ENCODE measurements around the gene FGFR3. TPM values are rescaled to one million over a fixed set of nuclear protein-coding genes. Genes with fewer than 3 reads are reported as not detected.

Gene FGFR3
- polyA plus RNA-seq, 1 of the 3 experiments (the other 2 are of a cell fraction), result 1.1 TPM

DNA sequence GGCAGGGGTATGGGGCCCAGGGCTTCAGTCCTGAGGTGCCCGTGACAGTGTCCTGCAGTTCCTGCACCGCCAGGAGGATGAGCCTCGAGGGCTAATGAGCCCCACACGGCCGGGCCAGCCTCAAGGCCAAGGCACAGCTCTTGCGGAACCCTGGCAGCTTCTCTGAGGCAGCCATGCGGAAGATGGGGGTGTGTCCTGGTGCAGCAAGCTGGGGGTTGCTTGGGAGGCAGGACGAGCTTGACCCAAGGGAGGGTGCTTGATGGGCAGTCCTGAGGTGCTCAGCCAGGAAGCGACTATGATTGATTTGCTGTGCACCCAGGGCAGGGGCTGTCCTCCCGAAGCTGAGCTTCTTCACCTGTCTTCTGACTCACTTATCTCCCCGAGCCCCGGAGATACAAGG lies 9.1 kb upstream of the FGFR3 start:
- no peak overlapping the region for H2AFZ ChIP-seq (ENCODE audit: low read depth)
- H4K20me1 ChIP-seq (ENCODE audit: insufficient read depth), result no peaks in the 10 kb centered on the region
- H3K4me1 ChIP-seq (ENCODE audit: control insufficient read depth in 1 of 2, insufficient read depth in 2 of 2, low read depth in 1 of 2, low read length in 1 of 2), result peaks cover 0 to 14% of the 10 kb centered on the region in 2 experiments; a peak in 1 of 4 replicates
- H3K4me2 ChIP-seq, result no peak overlapping the region
- ChIA-PET POLR2A (no interaction called here), CTCF (interaction anchor here (1.0 to 5.0 kb wide), 8 partner anchors 10 to 116 kb away, joined by 3 to 29 read pairs (median 10); partner anchors contain the start of gene FGFR3)
- H3K4me3 ChIP-seq (ENCODE audit: low read depth in 2 of 2, low read length in 1 of 2), result no peak overlapping the region
- WGBS (ENCODE audit: low lambda C conversion rate), result 86% methylated on average over 4 of the region's 12 CpGs
- H3K27ac ChIP-seq (ENCODE audit: low read depth in 2 of 2, low read length in 1 of 2), result no peak overlapping the region
- H3K9me2 ChIP-seq, result no peaks in the 10 kb centered on the region
- no peaks in the 10 kb centered on the region for H3K27me3 ChIP-seq (ENCODE audit: insufficient read depth)
- no peak overlapping the region for H3K9ac ChIP-seq
- TF ChIP-seq, protein P1, sequence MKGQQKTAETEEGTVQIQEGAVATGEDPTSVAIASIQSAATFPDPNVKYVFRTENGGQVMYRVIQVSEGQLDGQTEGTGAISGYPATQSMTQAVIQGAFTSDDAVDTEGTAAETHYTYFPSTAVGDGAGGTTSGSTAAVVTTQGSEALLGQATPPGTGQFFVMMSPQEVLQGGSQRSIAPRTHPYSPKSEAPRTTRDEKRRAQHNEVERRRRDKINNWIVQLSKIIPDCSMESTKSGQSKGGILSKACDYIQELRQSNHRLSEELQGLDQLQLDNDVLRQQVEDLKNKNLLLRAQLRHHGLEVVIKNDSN (IDR thresholded peaks at IDR 0.05; ENCODE audit: borderline replicate concordance, low read depth), result no peak
- TF ChIP-seq, protein P2, sequence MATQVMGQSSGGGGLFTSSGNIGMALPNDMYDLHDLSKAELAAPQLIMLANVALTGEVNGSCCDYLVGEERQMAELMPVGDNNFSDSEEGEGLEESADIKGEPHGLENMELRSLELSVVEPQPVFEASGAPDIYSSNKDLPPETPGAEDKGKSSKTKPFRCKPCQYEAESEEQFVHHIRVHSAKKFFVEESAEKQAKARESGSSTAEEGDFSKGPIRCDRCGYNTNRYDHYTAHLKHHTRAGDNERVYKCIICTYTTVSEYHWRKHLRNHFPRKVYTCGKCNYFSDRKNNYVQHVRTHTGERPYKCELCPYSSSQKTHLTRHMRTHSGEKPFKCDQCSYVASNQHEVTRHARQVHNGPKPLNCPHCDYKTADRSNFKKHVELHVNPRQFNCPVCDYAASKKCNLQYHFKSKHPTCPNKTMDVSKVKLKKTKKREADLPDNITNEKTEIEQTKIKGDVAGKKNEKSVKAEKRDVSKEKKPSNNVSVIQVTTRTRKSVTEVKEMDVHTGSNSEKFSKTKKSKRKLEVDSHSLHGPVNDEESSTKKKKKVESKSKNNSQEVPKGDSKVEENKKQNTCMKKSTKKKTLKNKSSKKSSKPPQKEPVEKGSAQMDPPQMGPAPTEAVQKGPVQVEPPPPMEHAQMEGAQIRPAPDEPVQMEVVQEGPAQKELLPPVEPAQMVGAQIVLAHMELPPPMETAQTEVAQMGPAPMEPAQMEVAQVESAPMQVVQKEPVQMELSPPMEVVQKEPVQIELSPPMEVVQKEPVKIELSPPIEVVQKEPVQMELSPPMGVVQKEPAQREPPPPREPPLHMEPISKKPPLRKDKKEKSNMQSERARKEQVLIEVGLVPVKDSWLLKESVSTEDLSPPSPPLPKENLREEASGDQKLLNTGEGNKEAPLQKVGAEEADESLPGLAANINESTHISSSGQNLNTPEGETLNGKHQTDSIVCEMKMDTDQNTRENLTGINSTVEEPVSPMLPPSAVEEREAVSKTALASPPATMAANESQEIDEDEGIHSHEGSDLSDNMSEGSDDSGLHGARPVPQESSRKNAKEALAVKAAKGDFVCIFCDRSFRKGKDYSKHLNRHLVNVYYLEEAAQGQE (IDR thresholded peaks at IDR 0.05; ENCODE audit: low read depth, low read length), result no peak
- no peak for TF ChIP-seq EP300 (IDR thresholded peaks at IDR 0.05; ENCODE audit: borderline replicate concordance in 1 of 2, low read depth in 1 of 2, low read length in 1 of 2)
- no peaks in the 10 kb centered on the region for H3F3A ChIP-seq (replicated peaks; ENCODE audit: insufficient read depth)
- H3K36me3 ChIP-seq (replicated peaks in 1 of 2; ENCODE audit: control insufficient read depth in 1 of 2, insufficient read depth in 2 of 2, low read length in 1 of 2), result no peaks in the 10 kb centered on the region
- DNase-seq, result no peak
- no peaks in the 10 kb centered on the region for H3K9me3 ChIP-seq
- no peaks in the 10 kb centered on the region for H3K79me2 ChIP-seq (ENCODE audit: insufficient read depth)

DNA sequence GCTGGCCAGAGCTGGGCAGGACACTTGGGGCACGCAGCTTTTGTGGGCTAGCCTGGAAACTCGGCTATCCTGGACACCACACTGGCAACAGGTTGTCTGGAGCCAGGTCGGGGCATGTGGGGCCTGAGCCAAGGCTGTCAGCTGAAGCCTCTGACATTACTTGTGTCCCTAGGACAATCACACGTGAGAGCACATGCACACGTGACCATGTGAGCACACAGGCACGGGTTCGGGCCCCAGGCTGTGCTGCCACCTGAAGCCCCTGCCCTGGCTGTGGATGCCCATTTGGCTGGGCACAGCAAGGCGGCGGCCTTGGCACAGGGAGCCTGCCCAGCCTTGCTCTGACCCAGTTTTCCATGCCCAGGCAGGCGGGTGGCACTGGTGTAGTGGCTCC lies 8.7 kb upstream of the FGFR3 start:
- CTCF ChIA-PET, result interaction anchor here (1.0 to 5.0 kb wide), 8 partner anchors 10 to 115 kb away, joined by 3 to 29 read pairs (median 5); partner anchors contain the start of gene FGFR3
- H3F3A ChIP-seq (replicated peaks; ENCODE audit: insufficient read depth), result no peaks in the 10 kb centered on the region

More for the DNA sequence above, 8.7 kb upstream of the FGFR3 start:
- Histone ChIP-seq H4K20me1 (ENCODE audit: insufficient read depth) (no peaks in the 10 kb centered on the region), H3K27ac (ENCODE audit: low read depth in 2 of 2, low read length in 1 of 2) (no peak overlapping the region), H3K4me3 (ENCODE audit: low read depth in 2 of 2, low read length in 1 of 2) (no peak overlapping the region), H3K79me2 (ENCODE audit: insufficient read depth) (no peaks in the 10 kb centered on the region), H3K9ac (no peak overlapping the region), H3K27me3 (ENCODE audit: insufficient read depth) (no peaks in the 10 kb centered on the region), H3K9me3 (no peaks in the 10 kb centered on the region), H3K36me3 (replicated peaks in 1 of 2; ENCODE audit: control insufficient read depth in 1 of 2, insufficient read depth in 2 of 2, low read length in 1 of 2) (no peaks in the 10 kb centered on the region), H3K4me1 (ENCODE audit: control insufficient read depth in 1 of 2, insufficient read depth in 2 of 2, low read depth in 1 of 2, low read length in 1 of 2) (peaks cover 0 to 12% of the 10 kb centered on the region in 2 experiments; a peak in 1 of 4 replicates), H2AFZ (ENCODE audit: low read depth) (no peak overlapping the region), H3K9me2 (no peaks in the 10 kb centered on the region), H3K4me2 (no peak overlapping the region)
- DNase-seq, result no peak
- TF ChIP-seq, protein P3, sequence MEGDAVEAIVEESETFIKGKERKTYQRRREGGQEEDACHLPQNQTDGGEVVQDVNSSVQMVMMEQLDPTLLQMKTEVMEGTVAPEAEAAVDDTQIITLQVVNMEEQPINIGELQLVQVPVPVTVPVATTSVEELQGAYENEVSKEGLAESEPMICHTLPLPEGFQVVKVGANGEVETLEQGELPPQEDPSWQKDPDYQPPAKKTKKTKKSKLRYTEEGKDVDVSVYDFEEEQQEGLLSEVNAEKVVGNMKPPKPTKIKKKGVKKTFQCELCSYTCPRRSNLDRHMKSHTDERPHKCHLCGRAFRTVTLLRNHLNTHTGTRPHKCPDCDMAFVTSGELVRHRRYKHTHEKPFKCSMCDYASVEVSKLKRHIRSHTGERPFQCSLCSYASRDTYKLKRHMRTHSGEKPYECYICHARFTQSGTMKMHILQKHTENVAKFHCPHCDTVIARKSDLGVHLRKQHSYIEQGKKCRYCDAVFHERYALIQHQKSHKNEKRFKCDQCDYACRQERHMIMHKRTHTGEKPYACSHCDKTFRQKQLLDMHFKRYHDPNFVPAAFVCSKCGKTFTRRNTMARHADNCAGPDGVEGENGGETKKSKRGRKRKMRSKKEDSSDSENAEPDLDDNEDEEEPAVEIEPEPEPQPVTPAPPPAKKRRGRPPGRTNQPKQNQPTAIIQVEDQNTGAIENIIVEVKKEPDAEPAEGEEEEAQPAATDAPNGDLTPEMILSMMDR (IDR thresholded peaks at IDR 0.05), result no peak
- TF ChIP-seq RAD21 (IDR thresholded peaks at IDR 0.05; ENCODE audit: low read length), result no peak
- WGBS (ENCODE audit: low lambda C conversion rate), result 49% methylated on average over 4 of the region's 10 CpGs
- POLR2A ChIA-PET, result no interaction called here

All from SK-N-SH (cell line).